WTC11 (cell line): ENCODE results near the gene CSRP3.

ENCODE experiments used
- ATF2 ChIP-seq: sonication (generic); formaldehyde crosslinking; IDR thresholded peaks from 2 replicates; pipeline ENCODE4 v1.8.1; 2022; ENCODE audit warnings: low read depth, missing genetic modification reagents, borderline replicate concordance
- CTCF ChIP-seq: fragments of 200-600 bp; IDR thresholded peaks from 2 replicates; pipeline ENCODE4 v1.8.0; 2022; ENCODE audit warnings: antibody characterized with exemption
- HMGXB4 ChIP-seq: sonication (generic); formaldehyde crosslinking; IDR thresholded peaks from 2 replicates; pipeline ENCODE4 v1.8.1; 2023; ENCODE audit warnings: mild to moderate bottlenecking, moderate library complexity, missing genetic modification reagents
- USF1 ChIP-seq: sonication (generic); formaldehyde crosslinking; IDR thresholded peaks from 2 replicates; pipeline ENCODE4 v1.8.0; 2022; ENCODE audit warnings: mild to moderate bottlenecking, missing genetic modification reagents
- ZBTB43 ChIP-seq: sonication (generic); formaldehyde crosslinking; IDR thresholded peaks from 2 replicates; pipeline ENCODE4 v1.8.1; 2023; ENCODE audit warnings: mild to moderate bottlenecking, missing genetic modification reagents

GRCh38 chr11:19173964-19174638, 27.7 kb downstream of the CSRP3 start:
- TF ChIP-seq HMGXB4 (CRISPR knock-in tag) (no peak), CTCF (no peak), ZBTB43 (no peak), USF1 (CRISPR knock-in tag) (no peak), ATF2 (CRISPR knock-in tag) (no peak)
